CD8-positive, alpha-beta memory T cell (primary cell): ENCODE measurements around the gene MXI1. TPM values are rescaled to one million over a fixed set of nuclear protein-coding genes. Genes with fewer than 3 reads are reported as not detected.

Experiments used
- CTCF ChIA-PET: fragments of 350-600 bp; sonication (Branson Sonifier 250); formaldehyde crosslinking; loops from one replicate; lab custom pipeline; 2021; ENCODE audit warnings: antibody characterized with exemption; lab: Charles Lee
- POLR2A ChIA-PET: fragments of 350-600 bp; sonication (Branson Sonifier 250); formaldehyde crosslinking; loops from one replicate; lab custom pipeline; 2021; ENCODE audit warnings: antibody characterized with exemption; lab: Charles Lee
- DNase-seq, 5 donors: peaks; one replicate each; pipeline versions ENCODE4 v3.0.0 to v3.0.0-alpha.2; 2020 to 2022; ENCODE audit warnings: mixed read lengths in 1 of 5
- H3K27ac ChIP-seq: one replicate; pipeline ENCODE4 v1.7.0; 2013; ENCODE audit warnings: low read depth, mild to moderate bottlenecking, low read length, moderate library complexity
- H3K27me3 ChIP-seq: 2 replicates; pipeline ENCODE4 v1.7.0; 2013; ENCODE audit warnings: low read length, mild to moderate bottlenecking; ENCODE audit not compliant: insufficient read depth, poor library complexity, severe bottlenecking
- H3K36me3 ChIP-seq: 2 replicates; pipeline ENCODE4 v1.7.0; 2013; ENCODE audit warnings: mild to moderate bottlenecking, low read length, moderate library complexity; ENCODE audit not compliant: insufficient read depth
- H3K4me1 ChIP-seq: 2 replicates; pipeline ENCODE4 v1.7.0; 2013; ENCODE audit warnings: mild to moderate bottlenecking, low read length, moderate library complexity; ENCODE audit not compliant: insufficient read depth
- H3K4me3 ChIP-seq: 2 replicates; pipeline ENCODE4 v1.7.0; 2013; ENCODE audit warnings: mild to moderate bottlenecking, low read length
- H3K9me3 ChIP-seq: 2 replicates; pipeline ENCODE4 v1.7.0; 2013; ENCODE audit warnings: mild to moderate bottlenecking, low read length
- H3K27ac Mint-ChIP-seq, 8 donors: one replicate each; pipeline ENCODE4 v1.8.0; 2020 to 2021; ENCODE audit warnings: mixed read lengths in 8 of 8, mild to moderate bottlenecking in 6 of 8, inconsistent platforms in 3 of 8, moderate library complexity in 3 of 8
- H3K27me3 Mint-ChIP-seq, 2 donors: one replicate each; pipeline ENCODE4 v1.8.0; 2020 to 2021; ENCODE audit warnings: mixed read lengths in 2 of 2, mild to moderate bottlenecking in 1 of 2, moderate library complexity in 1 of 2
- H3K36me3 Mint-ChIP-seq, 3 donors: one replicate each; pipeline ENCODE4 v1.8.0; 2020 to 2021; ENCODE audit warnings: mixed read lengths in 3 of 3, inconsistent platforms in 1 of 3, mild to moderate bottlenecking in 1 of 3
- H3K4me1 Mint-ChIP-seq, 3 donors: one replicate each; pipeline ENCODE4 v1.8.0; 2020 to 2021; ENCODE audit warnings: mixed read lengths in 3 of 3, inconsistent platforms in 1 of 3, mild to moderate bottlenecking in 1 of 3
- H3K4me3 Mint-ChIP-seq, 7 donors: one replicate each; pipeline ENCODE4 v1.8.0; 2020 to 2021; ENCODE audit warnings: mixed read lengths in 7 of 7, mild to moderate bottlenecking in 6 of 7, moderate library complexity in 4 of 7, inconsistent platforms in 2 of 7
- H3K9me3 Mint-ChIP-seq, 5 donors: one replicate each; pipeline ENCODE4 v1.8.0; 2020 to 2022; ENCODE audit warnings: mixed read lengths in 5 of 5, mild to moderate bottlenecking in 3 of 5, moderate library complexity in 2 of 5, inconsistent platforms in 1 of 5
- polyA plus RNA-seq: library from polyadenylated mRNA; unstranded; fragments of 300-500 nt; fragmentation: Illumina TruSeq; gene quantifications from one replicate; pipeline ENCODE4 v1.2.3, GENCODE V29; 2021
- total RNA-seq, 2 experiments: library from RNA; stranded (reverse); gene quantifications; one replicate each; pipeline ENCODE4 v1.2.3, GENCODE V29; 2021

MXI1 gene
- total and polyA plus RNA-seq, 3 experiments from 2014 or later, result 8.6 to 32.3 (median 9.2) TPM

DNA sequence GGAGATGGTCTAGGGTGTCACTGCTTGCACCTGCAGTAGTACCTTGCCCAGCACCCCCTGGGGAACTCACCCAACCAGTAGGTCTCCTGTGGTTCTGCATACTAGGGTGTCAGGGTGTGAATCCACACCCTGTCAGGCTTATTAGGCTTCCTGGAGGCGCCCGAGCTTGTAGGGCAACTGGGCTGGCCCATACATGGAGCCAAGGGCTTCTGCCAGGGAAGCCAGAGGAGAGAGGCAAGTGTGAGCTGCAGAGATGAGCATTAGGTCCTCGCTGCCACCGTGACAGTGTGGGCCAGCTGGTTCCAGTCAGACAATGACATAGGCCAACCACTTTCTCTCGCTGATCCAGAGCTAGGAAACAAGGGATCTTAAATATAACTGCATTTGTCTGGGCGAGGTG is 11.2 kb downstream of the MXI1 start:
- Mint-ChIP-seq H3K9me3 (no peaks in the 10 kb centered on the region), H3K36me3 (peaks cover 0 to 2% (median 0%) of the 10 kb centered on the region in 3 donors), H3K4me1 (peaks cover 19 to 55% (median 23%) of the 10 kb centered on the region in 3 donors), H3K27me3 (peaks cover 3 to 9% of the 10 kb centered on the region in 2 donors), H3K4me3 (no peak overlapping the region), H3K27ac (peak overlapping the region in 1 of 8 donors; percentile 69)
- H3K4me1 ChIP-seq, result peaks cover 36% of the 10 kb centered on the region
- DNase-seq, result no peak
- H3K36me3 ChIP-seq, result no peaks in the 10 kb centered on the region
- no peak overlapping the region for H3K4me3 ChIP-seq
- no peaks in the 10 kb centered on the region for H3K9me3 ChIP-seq
- ChIA-PET POLR2A (interaction anchor here (6.3 kb wide), 1 partner anchor 9 kb away, joined by 117 read pairs; the partner anchor contains the start of gene MXI1), CTCF (interaction anchor here (3.4 to 12.3 kb wide), 2 partner anchors 8 to 81 kb away, joined by 14 to 179 read pairs; partner anchors contain the start of gene MXI1)
- no peak overlapping the region for H3K27ac ChIP-seq
- H3K27me3 ChIP-seq, result no peaks in the 10 kb centered on the region

DNA sequence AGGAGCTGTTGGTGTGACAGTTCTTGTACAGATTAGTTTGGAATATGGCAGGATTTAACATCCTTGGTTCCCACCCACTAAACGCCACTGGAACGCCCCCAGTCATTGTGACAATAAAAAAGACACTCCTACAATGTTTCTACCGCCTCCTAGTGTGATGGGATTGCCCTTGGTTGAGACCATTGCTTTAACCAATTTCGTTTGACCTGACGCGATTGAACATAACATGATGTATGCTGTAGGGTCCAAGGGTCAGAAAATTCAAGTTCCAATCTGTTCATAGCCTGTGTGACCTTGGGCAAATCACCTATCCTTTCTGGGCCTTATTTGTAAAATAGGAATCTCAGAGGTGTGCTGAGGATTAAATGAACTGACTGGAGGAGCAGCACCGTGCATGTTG is 12.5 kb downstream of the MXI1 start:
- Histone ChIP-seq H3K4me3 (no peak overlapping the region), H3K9me3 (no peaks in the 10 kb centered on the region), H3K4me1 (peaks cover 24% of the 10 kb centered on the region), H3K27ac (no peak overlapping the region), H3K27me3 (no peaks in the 10 kb centered on the region), H3K36me3 (no peaks in the 10 kb centered on the region)
- no peak for DNase-seq
- H3K9me3 Mint-ChIP-seq, result no peaks in the 10 kb centered on the region
- ChIA-PET POLR2A (interaction anchor here (6.3 kb wide), 1 partner anchor 10 kb away, joined by 117 read pairs; the partner anchor contains the start of gene MXI1), CTCF (interaction anchor here (1.6 to 12.3 kb wide), 3 partner anchors 10 to 104 kb away, joined by 3 to 179 read pairs (median 14); partner anchors contain the start of gene MXI1)
- H3K27me3 Mint-ChIP-seq, result peaks cover 6 to 9% of the 10 kb centered on the region in 2 donors
- peak overlapping the region in 3 of 8 donors; percentile 2 to 52 (median 47) for H3K27ac Mint-ChIP-seq
- peaks cover 13 to 51% (median 26%) of the 10 kb centered on the region in 3 donors for H3K4me1 Mint-ChIP-seq
- no peak overlapping the region for H3K4me3 Mint-ChIP-seq
- peaks cover 0 to 2% (median 0%) of the 10 kb centered on the region in 3 donors for H3K36me3 Mint-ChIP-seq

DNA sequence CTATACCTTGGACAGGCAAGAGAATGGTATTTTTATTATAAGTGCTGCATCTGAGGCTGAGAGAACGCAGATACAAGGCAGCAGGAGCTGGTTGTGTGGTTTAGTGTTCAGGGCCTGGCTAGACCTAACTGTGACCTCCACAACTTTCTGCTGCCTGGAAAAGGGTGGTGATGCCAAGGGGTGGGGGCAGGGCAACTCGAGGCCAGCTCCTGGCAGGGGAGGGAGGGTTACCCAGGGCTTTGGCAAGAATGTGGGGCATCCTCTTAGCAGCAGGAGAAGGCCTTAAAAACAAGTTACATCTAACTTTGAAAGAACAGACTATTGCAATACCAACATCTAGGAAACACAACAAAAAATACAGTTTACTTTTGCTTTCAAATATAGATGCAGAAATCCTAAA is 13.0 kb downstream of the MXI1 start:
- Histone ChIP-seq H3K4me3 (no peak overlapping the region), H3K9me3 (no peaks in the 10 kb centered on the region), H3K36me3 (no peaks in the 10 kb centered on the region), H3K27me3 (no peaks in the 10 kb centered on the region), H3K27ac (no peak overlapping the region), H3K4me1 (peaks cover 22% of the 10 kb centered on the region)
- H3K4me1 Mint-ChIP-seq, result peaks cover 18 to 53% (median 29%) of the 10 kb centered on the region in 3 donors
- DNase-seq, result no peak
- POLR2A ChIA-PET, result interaction anchor here (6.3 kb wide), 1 partner anchor 11 kb away, joined by 117 read pairs; the partner anchor contains the start of gene MXI1
- CTCF ChIA-PET, result interaction anchor here (1.6 to 12.3 kb wide), 3 partner anchors 10 to 104 kb away, joined by 3 to 179 read pairs (median 14); partner anchors contain the start of gene MXI1
- H3K27ac Mint-ChIP-seq, result peak overlapping the region in 5 of 8 donors; percentile 2 to 52 (median 37)
- peak overlapping the region in 3 of 7 donors; percentile 3 to 49 (median 38) for H3K4me3 Mint-ChIP-seq
- H3K36me3 Mint-ChIP-seq, result peaks cover 0 to 2% (median 0%) of the 10 kb centered on the region in 3 donors
- H3K9me3 Mint-ChIP-seq, result no peaks in the 10 kb centered on the region
- peaks cover 6 to 9% of the 10 kb centered on the region in 2 donors for H3K27me3 Mint-ChIP-seq

DNA sequence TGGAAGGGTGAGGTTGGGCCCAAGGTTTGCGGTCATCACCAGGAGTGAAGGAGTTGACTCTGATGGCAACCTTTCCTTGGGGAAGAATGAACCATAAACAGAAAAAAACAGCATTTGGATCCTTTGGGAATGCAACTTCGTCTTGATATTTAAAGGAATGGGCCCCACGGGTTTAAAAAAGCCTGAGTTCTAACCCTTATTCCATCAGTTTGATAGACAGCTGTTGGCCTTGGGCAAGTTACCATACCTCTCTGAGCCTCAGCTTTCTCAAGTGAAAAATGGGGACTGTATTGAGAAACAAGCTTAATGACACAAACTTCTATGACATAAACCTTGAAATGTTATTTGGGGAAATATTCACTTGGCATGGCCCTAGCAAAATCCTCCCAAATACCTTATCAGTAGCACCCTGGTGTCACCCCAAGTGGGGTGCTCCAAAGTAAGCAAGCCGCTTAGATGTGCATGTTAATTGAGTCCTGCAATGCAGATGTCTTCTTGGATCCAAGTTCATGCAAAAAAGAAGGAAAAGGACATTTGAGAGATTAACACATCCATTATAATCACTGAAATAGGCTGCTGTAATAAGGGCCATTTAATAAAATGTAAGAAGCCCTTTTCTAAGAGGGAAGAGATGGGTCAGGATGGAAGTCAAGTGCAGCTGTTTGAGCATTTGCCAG is 13.8 kb downstream of the MXI1 start:
- Mint-ChIP-seq H3K4me1 (peaks cover 22 to 49% (median 30%) of the 10 kb centered on the region in 3 donors), H3K36me3 (peaks cover 0 to 2% (median 2%) of the 10 kb centered on the region in 3 donors), H3K27me3 (peaks cover 3 to 4% of the 10 kb centered on the region in 2 donors), H3K27ac (peak overlapping the region; percentile 47 to 96 (median 92)), H3K9me3 (no peaks in the 10 kb centered on the region), H3K4me3 (peak overlapping the region; percentile 60 to 80 (median 74))
- Histone ChIP-seq H3K36me3 (no peaks in the 10 kb centered on the region), H3K27me3 (no peaks in the 10 kb centered on the region), H3K9me3 (no peaks in the 10 kb centered on the region), H3K4me1 (peaks cover 17% of the 10 kb centered on the region), H3K27ac (peak overlapping the region; percentile 29), H3K4me3 (peak overlapping the region; percentile 33)
- no peak for DNase-seq
- ChIA-PET POLR2A (interaction anchor here (6.3 kb wide), 1 partner anchor 11 kb away, joined by 117 read pairs; the partner anchor contains the start of gene MXI1), CTCF (interaction anchor here (0.8 to 12.3 kb wide), 9 partner anchors 11 to 277 kb away, joined by 3 to 179 read pairs (median 3); partner anchors contain the start of gene MXI1)

DNA sequence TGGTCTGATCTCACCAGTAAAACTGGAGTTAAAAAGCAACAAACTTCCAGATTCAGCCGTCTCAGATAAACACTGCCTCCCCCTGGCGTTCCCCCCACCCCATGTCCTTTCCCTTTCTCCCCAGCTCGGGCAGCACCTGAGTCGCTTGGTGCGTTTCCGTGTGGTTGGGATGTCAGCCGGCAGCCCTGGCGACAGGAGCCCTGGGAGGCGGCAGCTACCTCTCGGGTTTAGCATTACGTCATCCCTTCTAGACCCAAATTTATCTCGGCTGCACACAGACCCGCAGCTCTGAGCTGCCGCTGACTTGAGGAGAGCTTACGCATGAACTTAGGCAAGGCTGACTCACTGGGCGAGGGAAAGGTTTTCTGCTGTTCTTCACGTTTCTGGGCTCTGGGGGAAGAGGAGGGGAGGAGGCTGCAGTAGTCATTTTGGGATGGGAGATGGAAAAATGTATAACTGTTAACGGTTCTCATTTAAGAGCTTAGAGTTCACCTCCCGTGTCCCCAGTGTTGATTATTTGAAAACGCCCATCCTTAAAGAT is 14.4 kb downstream of the MXI1 start:
- Mint-ChIP-seq H3K4me1 (peaks cover 22 to 49% (median 30%) of the 10 kb centered on the region in 3 donors), H3K27ac (peak overlapping the region; percentile 47 to 96 (median 92)), H3K27me3 (peaks cover 3 to 4% of the 10 kb centered on the region in 2 donors), H3K36me3 (peaks cover 0 to 2% (median 2%) of the 10 kb centered on the region in 3 donors), H3K4me3 (peak overlapping the region; percentile 60 to 80 (median 74)), H3K9me3 (no peaks in the 10 kb centered on the region)
- ChIA-PET CTCF (interaction anchor here (0.8 to 12.3 kb wide), 9 partner anchors 12 to 277 kb away, joined by 3 to 179 read pairs (median 3); partner anchors contain the start of gene MXI1), POLR2A (interaction anchor here (0.6 to 6.3 kb wide), 2 partner anchors 12 to 140 kb away, joined by 3 to 117 read pairs; partner anchors contain the start of gene MXI1)
- peak overlapping the region; percentile 33 for H3K4me3 ChIP-seq
- H3K9me3 ChIP-seq, result no peaks in the 10 kb centered on the region
- H3K36me3 ChIP-seq, result no peaks in the 10 kb centered on the region
- H3K4me1 ChIP-seq, result peaks cover 17% of the 10 kb centered on the region
- no peaks in the 10 kb centered on the region for H3K27me3 ChIP-seq
- DNase-seq, result peak; percentile 59 to 89 (median 66)
- peak overlapping the region; percentile 29 for H3K27ac ChIP-seq

DNA sequence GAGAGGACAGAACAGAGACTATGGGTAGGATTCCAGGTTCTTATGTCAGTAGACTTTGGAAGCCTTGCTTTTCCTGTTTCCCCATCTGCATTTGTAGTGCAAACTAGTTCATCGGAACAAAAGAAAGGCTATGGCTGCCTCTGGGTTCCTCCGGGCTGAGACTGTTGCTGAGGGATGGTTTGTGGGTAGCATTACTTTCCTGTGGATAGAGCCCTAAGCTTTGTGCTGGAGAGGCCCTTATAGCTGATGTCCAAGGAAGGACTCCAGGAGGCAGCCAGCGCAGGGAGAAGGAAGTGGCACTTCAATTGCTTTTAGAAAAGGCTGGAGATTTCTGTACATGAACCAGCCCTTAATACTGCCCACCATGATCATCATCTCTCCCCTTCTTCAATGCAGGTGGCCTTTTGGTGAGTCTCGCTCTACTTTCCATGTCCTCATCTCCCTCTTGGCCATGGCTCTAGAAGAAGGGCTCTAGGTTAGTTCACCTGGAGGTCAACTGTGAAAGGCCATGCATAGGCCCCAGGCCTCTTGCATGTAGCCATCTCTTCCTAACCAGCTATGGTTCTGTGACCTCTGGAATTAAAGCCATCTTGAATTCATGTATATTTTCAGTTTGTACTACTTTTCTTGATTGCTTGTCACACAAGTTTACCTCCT is 15.4 kb downstream of the MXI1 start:
- Mint-ChIP-seq H3K36me3 (peaks cover 0 to 5% (median 0%) of the 10 kb centered on the region in 3 donors), H3K27me3 (peaks cover under 1 to 3% of the 10 kb centered on the region in 2 donors), H3K4me3 (peak overlapping the region in 1 of 7 donors; percentile 60), H3K27ac (peak overlapping the region in 2 of 8 donors; percentile 72 to 95), H3K9me3 (no peaks in the 10 kb centered on the region), H3K4me1 (peaks cover 27 to 47% (median 34%) of the 10 kb centered on the region in 3 donors)
- no peak for DNase-seq
- Histone ChIP-seq H3K36me3 (no peaks in the 10 kb centered on the region), H3K9me3 (no peaks in the 10 kb centered on the region), H3K27me3 (no peaks in the 10 kb centered on the region), H3K4me1 (peaks cover 18% of the 10 kb centered on the region), H3K4me3 (no peak overlapping the region), H3K27ac (peak overlapping the region; percentile 29)
- ChIA-PET CTCF (interaction anchor here (1.1 to 12.3 kb wide), 4 partner anchors 13 to 72 kb away, joined by 3 to 179 read pairs (median 3); partner anchors contain the start of gene MXI1), POLR2A (interaction anchor here (0.6 to 6.3 kb wide), 3 partner anchors 13 to 312 kb away, joined by 4 to 117 read pairs (median 4); partner anchors contain the start of gene MXI1)
